HG03066 (cell line): Measurements from ENCODE around the gene CASTOR1.

Source experiments
- ATAC-seq: cut with Tn5 transposase; IDR thresholded peaks from one replicate; pipeline ENCODE4 v1.9.1; 2021; ENCODE audit warnings: low read depth; ENCODE audit not compliant: unreplicated experiment

Gene CASTOR1

GRCh38 chr22:30320021-30320556 is 30.8 kb upstream of the CASTOR1 start:
- ATAC-seq = no peak

- no peak for ATAC-seq
Measured at GRCh38 chr22:30318799-30319419, 29.6 kb upstream of the CASTOR1 start.

GRCh38 chr22:30317778-30318177 is 28.5 kb upstream of the CASTOR1 start:
- no peak for ATAC-seq

- ATAC-seq = no peak
Measured at GRCh38 chr22:30315962-30316576, 26.8 kb upstream of the CASTOR1 start.

GRCh38 chr22:30314915-30315314 is 25.6 kb upstream of the CASTOR1 start:
- no peak for ATAC-seq

- no peak for ATAC-seq
Measured at GRCh38 chr22:30313527-30314363, 24.4 kb upstream of the CASTOR1 start.

- ATAC-seq = no peak
Measured at GRCh38 chr22:30312053-30312452, 22.7 kb upstream of the CASTOR1 start.

GRCh38 chr22:30310881-30311771 is 21.8 kb upstream of the CASTOR1 start:
- ATAC-seq = no peak

GRCh38 chr22:30309951-30310741 is 20.8 kb upstream of the CASTOR1 start:
- ATAC-seq = no peak

- ATAC-seq = no peak
Measured at GRCh38 chr22:30308518-30309230, 19.4 kb upstream of the CASTOR1 start.

- ATAC-seq = no peak
Measured at GRCh38 chr22:30308093-30308492, 18.8 kb upstream of the CASTOR1 start.

- ATAC-seq = no peak
Measured at GRCh38 chr22:30307041-30307574, 17.8 kb upstream of the CASTOR1 start.

GRCh38 chr22:30306627-30307011 is 17.3 kb upstream of the CASTOR1 start:
- no peak for ATAC-seq

GRCh38 chr22:30305906-30306626 is 16.8 kb upstream of the CASTOR1 start:
- ATAC-seq = no peak

GRCh38 chr22:30305519-30305905 is 16.2 kb upstream of the CASTOR1 start:
- no peak for ATAC-seq

GRCh38 chr22:30304495-30305244 is 15.4 kb upstream of the CASTOR1 start:
- ATAC-seq = no peak

GRCh38 chr22:30302810-30303138 is 13.5 kb upstream of the CASTOR1 start:
- no peak for ATAC-seq
